Right cardiac atrium (tissue), 5 donors: ENCODE data around the gene ANO4. TPM values are rescaled to one million over a fixed set of nuclear protein-coding genes. Genes with fewer than 3 reads are reported as not detected.

ENCODE experiments used
- ATAC-seq, 2 donors: fragments of 200-7000 bp; cut with Tn5 transposase; one replicate each; pipeline versions ENCODE4 v1.8.0 to v1.9.1; 2020; ENCODE audit warnings: moderate library complexity in 2 of 2, mild to moderate bottlenecking in 1 of 2
- DNase-seq, 3 donors: peaks; one replicate each; pipeline ENCODE4 v3.0.0-alpha.2; 2020
- H3K27ac ChIP-seq: one replicate; pipeline ENCODE4 v1.5.1; 2013; ENCODE audit warnings: mild to moderate bottlenecking, low read length, control low read depth, moderate library complexity
- H3K27me3 ChIP-seq: one replicate; pipeline ENCODE4 v1.6.1; 2013; ENCODE audit not compliant: control insufficient read depth, insufficient read depth
- H3K4me1 ChIP-seq: one replicate; pipeline ENCODE4 v1.6.1; 2013; ENCODE audit warnings: low read length; ENCODE audit not compliant: control insufficient read depth, insufficient read depth
- H3K4me3 ChIP-seq: one replicate; pipeline ENCODE4 v1.5.1; 2013; ENCODE audit warnings: low read length, control low read depth
- H3K9me3 ChIP-seq: one replicate; pipeline ENCODE4 v1.6.1; 2013; ENCODE audit warnings: low read length; ENCODE audit not compliant: control insufficient read depth
- WGBS: extraction: QIAGEN DNeasy Blood & Tissue Kit; methylation state at CpG from one replicate; pipeline ENCODE4 v1.1.7; 2013; 5-methylcytosine and 5-hydroxymethylcytosine counted together
- intact Hi-C, 4 donors: fragments of 100-400 bp; cut with DNase I; formaldehyde crosslinking; loops; one replicate each; pipeline versions ENCODE4 v1.11.0 to v1.14.0; 2022 to 2023
- polyA plus RNA-seq: library from polyadenylated mRNA; stranded (reverse); fragments of 200-250 nt; gene quantifications from one replicate; pipeline ENCODE4 v1.2.3, GENCODE V29; 2013
- total RNA-seq, 4 donors: library from RNA; stranded (reverse); fragmentation: NEBNext Ultra II Directional; extraction: Animal tissue kit (Norgen Biotek cat#: 25700); gene quantifications; one replicate each; pipeline ENCODE4 v1.2.1, GENCODE V29; 2021
- donor health status: healthy with polysubstance abuse.
- donor health status: DM: no; HTN: yes; CAD: no.
- donor health status: DM: no; HTN: no; CAD: no.
- donor health status: DM: no; HTN: yes; CAD: no; lungs with severe emphysema.
- donor health status: DM: yes; HTN: yes; CAD: no.

ANO4 gene
- total and polyA plus RNA-seq, 5 donors = 0.23 to 0.89 (median 0.29) TPM; not detected in 1

DNA sequence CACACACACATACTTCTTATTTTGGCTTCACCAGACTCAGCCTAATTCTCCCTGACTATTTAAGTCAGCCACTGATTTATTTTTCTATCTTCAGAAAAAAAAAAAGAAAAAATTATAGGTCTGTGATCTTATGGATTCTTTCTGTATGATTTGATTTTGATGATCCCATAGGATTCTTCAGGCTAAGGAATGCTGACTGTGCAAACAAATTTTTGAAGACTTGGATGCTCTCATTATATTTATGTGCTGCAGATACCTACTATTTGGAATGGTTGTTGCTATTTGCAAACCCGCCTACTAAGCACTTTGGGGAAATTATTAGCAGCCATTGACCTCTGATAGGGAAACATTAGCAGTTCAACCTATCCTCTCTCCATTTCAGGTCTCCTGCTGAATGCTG, 4.0 kb upstream of the ANO4 start:
- 85% methylated on average over 1 of the region's 1 CpG for WGBS
- intact Hi-C loops = no loop called here

DNA sequence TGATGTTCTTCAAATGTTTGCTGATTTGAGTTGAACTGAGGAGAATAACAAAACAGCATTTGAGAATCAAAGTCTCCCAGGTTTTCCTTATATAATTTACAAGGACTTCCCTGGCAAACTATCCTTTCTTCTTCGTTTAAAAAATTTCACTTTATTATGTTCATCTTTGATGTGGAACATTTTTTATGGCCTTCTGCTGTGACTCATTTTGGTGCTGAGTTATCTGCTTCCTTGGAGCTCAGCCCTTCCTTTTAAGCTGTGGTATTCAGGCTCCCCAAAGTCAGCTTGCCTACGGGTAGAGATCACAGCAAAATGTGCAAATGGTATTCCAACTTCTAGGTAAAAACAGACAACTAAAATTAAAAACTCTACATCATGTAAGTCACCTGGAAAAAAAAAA, 1.4 kb upstream of the ANO4 start:
- no peak for ATAC-seq

More for the DNA sequence above, 4.0 kb upstream of the ANO4 start:
- Histone ChIP-seq H3K4me1 (no peaks in the 10 kb centered on the region), H3K27ac (no peak overlapping the region), H3K4me3 (no peak overlapping the region), H3K9me3 (no peaks in the 10 kb centered on the region), H3K27me3 (no peaks in the 10 kb centered on the region)
- DNase-seq = no peak
- ATAC-seq = no peak

DNA sequence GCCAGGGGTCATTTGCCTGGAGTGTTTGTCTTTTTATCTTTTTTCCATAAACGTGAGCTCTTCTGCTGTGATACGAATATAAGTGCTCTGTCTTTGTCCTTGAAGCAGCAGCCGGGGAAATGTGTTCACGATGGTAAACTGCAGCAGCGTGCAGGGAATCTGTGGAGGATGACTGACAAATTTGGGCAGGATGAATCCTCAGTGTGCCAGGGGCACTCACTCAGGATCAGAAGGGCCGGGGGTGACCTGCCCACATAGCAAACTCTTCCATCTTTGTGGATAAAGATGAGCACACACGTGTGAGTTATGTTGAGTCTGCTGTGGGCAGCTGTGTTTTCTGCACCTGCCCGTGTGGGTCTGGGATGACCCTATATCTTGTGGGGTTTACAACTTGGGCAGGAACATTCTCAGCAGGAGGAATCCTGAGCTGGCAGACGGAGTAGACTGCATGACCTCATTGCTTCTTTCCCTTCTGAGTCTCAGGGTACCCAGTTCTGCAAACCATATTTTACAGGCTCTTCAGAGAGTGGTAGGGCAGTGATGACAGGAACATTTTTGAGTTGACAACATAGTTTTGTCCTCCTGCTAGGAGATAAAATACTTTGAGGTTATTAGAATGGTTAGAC, 711 bp downstream of the ANO4 start:
- intact Hi-C loops = no loop called here
- no peak overlapping the region for H3K27ac ChIP-seq
- no peaks in the 10 kb centered on the region for H3K4me1 ChIP-seq
- H3K9me3 ChIP-seq = no peaks in the 10 kb centered on the region
- WGBS = 29% methylated on average over 9 of the region's 9 CpGs
- DNase-seq (no peak), ATAC-seq (no peak)
- H3K27me3 ChIP-seq = no peaks in the 10 kb centered on the region
- H3K4me3 ChIP-seq = no peak overlapping the region

More for the DNA sequence above, 1.4 kb upstream of the ANO4 start:
- no peaks in the 10 kb centered on the region for H3K9me3 ChIP-seq
- intact Hi-C loops = no loop called here
- H3K27ac ChIP-seq = no peak overlapping the region
- H3K4me1 ChIP-seq = no peaks in the 10 kb centered on the region
- no peak for DNase-seq
- no peak overlapping the region for H3K4me3 ChIP-seq
- H3K27me3 ChIP-seq = no peaks in the 10 kb centered on the region
- WGBS = 31% methylated on average over 2 of the region's 2 CpGs

GRCh38 chr12:100795800-100796179, 1.2 kb downstream of the ANO4 start:
- Histone ChIP-seq H3K27ac (no peak overlapping the region), H3K4me1 (no peaks in the 10 kb centered on the region), H3K27me3 (no peaks in the 10 kb centered on the region), H3K4me3 (no peak overlapping the region), H3K9me3 (no peaks in the 10 kb centered on the region)
- intact Hi-C loops = no loop called here
- WGBS = 64% methylated on average over 6 of the region's 6 CpGs
- no peak for ATAC-seq
- DNase-seq = no peak

GRCh38 chr12:100796621-100797020, 2.0 kb downstream of the ANO4 start:
- intact Hi-C loops = no loop called here
- Histone ChIP-seq H3K4me3 (no peak overlapping the region), H3K9me3 (no peaks in the 10 kb centered on the region), H3K4me1 (no peaks in the 10 kb centered on the region), H3K27me3 (no peaks in the 10 kb centered on the region), H3K27ac (no peak overlapping the region)
- 70% methylated on average over 3 of the region's 3 CpGs for WGBS
- no peak for ATAC-seq
- DNase-seq = no peak

- Histone ChIP-seq H3K27me3 (no peaks in the 10 kb centered on the region), H3K4me3 (no peak overlapping the region), H3K27ac (no peak overlapping the region), H3K4me1 (no peaks in the 10 kb centered on the region), H3K9me3 (no peaks in the 10 kb centered on the region)
- 57% methylated on average over 1 of the region's 1 CpG for WGBS
- ATAC-seq (no peak), DNase-seq (no peak)
- intact Hi-C loops = no loop called here
These were observed 2.7 kb downstream of the ANO4 start for GRCh38 chr12:100797246-100797645.

DNA sequence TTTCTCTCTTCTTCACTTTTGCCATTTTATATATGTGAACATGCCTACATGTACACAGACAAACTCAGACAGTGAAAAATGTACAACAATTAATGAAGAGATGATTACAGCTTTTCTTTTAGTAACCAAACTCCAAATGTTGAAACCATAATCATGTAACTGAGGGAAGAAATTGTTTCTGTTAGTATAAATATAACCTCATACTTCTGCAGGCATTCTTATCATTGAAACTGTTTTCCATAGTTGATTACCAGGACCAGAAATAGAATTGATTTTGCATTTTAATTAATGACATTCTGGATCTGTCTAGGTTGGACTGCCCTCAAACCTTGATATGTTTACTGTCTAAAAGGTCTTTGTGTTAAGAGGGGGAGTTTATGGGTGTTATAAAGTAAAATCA, 3.2 kb downstream of the ANO4 start:
- DNase-seq (no peak), ATAC-seq (no peak)
- no peaks in the 10 kb centered on the region for H3K27me3 ChIP-seq
- H3K4me1 ChIP-seq = no peaks in the 10 kb centered on the region
- intact Hi-C loops = no loop called here
- H3K9me3 ChIP-seq = no peaks in the 10 kb centered on the region
- no peak overlapping the region for H3K4me3 ChIP-seq
- H3K27ac ChIP-seq = no peak overlapping the region

GRCh38 chr12:100798286-100799160, 3.9 kb downstream of the ANO4 start:
- Histone ChIP-seq H3K9me3 (no peaks in the 10 kb centered on the region), H3K27ac (no peak overlapping the region), H3K4me3 (no peak overlapping the region), H3K4me1 (no peaks in the 10 kb centered on the region), H3K27me3 (no peaks in the 10 kb centered on the region)
- whole genome bisulfite sequencing = 67% methylated on average over 3 of the region's 3 CpGs
- intact Hi-C loops = no loop called here
- ATAC-seq (no peak), DNase-seq (no peak)

DNA sequence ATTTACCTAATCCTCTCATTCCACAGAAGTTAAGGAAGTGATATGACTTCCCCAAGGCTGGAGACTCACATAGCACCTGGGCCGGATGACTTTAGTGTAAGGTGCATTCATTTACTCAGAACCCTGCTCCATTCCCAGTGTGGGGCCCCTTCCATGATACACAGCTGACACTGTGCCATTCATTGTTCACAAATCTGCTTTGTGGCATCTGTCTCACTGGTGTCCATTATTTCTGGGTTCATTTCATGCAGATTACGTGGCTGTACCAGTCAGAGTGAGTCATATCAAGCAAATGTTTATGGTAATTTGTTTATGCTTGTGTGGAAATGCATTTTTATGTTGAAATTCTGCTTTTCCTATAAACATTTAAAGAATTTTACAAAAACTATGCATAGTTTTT, 5.2 kb downstream of the ANO4 start:
- intact Hi-C loops = no loop called here
- 84% methylated on average over 2 of the region's 2 CpGs for WGBS
- Histone ChIP-seq H3K27me3 (no peaks in the 10 kb centered on the region), H3K27ac (no peak overlapping the region), H3K4me3 (no peak overlapping the region), H3K4me1 (no peaks in the 10 kb centered on the region), H3K9me3 (no peaks in the 10 kb centered on the region)
- ATAC-seq (no peak), DNase-seq (no peak)

DNA sequence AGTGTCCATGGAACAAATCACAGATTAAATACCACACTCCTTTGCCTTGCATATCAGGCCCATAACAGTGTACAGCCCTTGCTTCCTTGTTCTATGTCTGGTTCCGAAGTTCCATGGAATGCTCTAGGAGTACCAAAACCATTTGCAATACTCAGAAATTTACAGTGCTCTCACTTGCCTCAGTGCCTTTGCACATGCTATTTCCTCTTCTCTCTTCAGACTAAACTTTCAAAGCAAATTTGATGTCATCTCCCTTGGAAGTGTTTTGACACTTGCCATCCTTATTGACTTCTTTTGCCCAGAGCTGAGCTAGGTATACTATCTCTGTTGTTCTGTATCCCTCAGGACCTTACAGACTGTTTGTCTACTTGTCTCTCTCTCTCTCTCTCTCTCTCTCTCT, 6.1 kb downstream of the ANO4 start:
- Histone ChIP-seq H3K9me3 (no peaks in the 10 kb centered on the region), H3K4me3 (no peak overlapping the region), H3K27ac (no peak overlapping the region), H3K4me1 (no peaks in the 10 kb centered on the region), H3K27me3 (no peaks in the 10 kb centered on the region)
- DNase-seq = no peak
- ATAC-seq = no peak
- 91% methylated on average over 1 of the region's 1 CpG for WGBS
- intact Hi-C loops = no loop called here

- intact Hi-C loops = no loop called here
- H3K27me3 ChIP-seq = no peaks in the 10 kb centered on the region
- no peak overlapping the region for H3K27ac ChIP-seq
These were observed 6.7 kb downstream of the ANO4 start for GRCh38 chr12:100801320-100801719.

More at GRCh38 chr12:100801320-100801719, 6.7 kb downstream of the ANO4 start:
- DNase-seq (no peak), ATAC-seq (no peak)
- 7% methylated on average over 1 of the region's 1 CpG for WGBS
- Histone ChIP-seq H3K4me3 (no peak overlapping the region), H3K9me3 (no peaks in the 10 kb centered on the region), H3K4me1 (no peaks in the 10 kb centered on the region)
